CD4-positive, alpha-beta T cell treated with Interleukin-15 for 4 hours (primary cell): ENCODE results near the gene VDAC1.
"Not testable (repeated sequence)": the region's sequence is repeated elsewhere in the genome, so short reads cannot be mapped to it uniquely, and the experiment has no call there.

ENCODE experiments used
- DNase-seq: peaks from one replicate; pipeline ENCODE4 v3.0.0-alpha.2; 2020; ENCODE audit warnings: low spot score

The VDAC1 gene

GRCh38 chr5:133967698-133968203 is 37.0 kb downstream of the VDAC1 start:
- peak; percentile 2 for DNase-seq

DNA sequence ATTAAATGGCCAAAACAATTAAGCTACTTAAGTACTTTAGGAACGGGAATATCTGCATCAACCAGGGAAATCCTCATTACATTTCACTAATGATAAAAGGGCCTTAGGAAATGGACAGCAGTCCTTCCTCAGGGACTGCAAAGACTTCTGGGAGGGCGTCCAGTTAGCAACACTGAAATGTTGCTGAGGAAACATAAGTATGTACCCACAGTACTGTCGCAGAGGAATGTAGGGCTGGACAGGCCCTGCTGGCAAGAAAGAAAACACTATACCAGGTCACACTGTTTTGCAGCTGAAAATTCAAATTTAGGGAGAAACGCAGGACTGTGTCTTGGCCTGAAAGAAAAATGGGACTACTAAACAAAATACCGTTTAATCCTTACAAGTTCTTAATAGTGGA is 37.7 kb downstream of the VDAC1 start:
- DNase-seq, result no peak

- DNase-seq, result no peak
These were observed 38.7 kb downstream of the VDAC1 start for GRCh38 chr5:133966090-133966489.

DNA sequence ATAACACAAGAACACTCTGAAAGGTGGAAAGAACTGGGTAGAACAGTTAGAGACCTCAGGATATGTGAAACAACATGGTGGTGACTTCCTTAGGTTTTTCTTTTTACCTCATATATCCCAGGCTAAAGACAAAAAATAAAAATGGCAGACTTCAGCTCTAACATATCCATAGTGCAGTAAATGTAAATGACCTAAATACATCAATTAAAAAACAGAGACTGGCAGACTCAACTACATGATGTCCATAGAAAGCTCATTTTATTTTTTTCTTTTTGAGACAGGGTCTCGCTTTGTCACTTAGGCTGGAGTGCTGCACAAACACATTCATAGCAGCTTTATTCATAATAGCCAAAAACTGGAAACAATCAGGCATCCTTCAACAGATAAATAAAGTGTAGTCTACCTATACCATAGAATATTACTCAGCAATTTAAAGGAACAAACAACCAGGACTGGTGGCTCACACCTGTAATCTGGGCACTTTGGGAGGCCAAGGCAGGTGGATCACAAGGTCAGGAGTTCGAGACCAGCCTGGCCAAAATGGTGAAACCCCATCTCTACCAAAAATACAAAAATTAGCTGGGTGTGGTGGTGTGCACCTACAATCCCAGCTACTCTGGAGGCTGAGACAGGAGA is 41.2 kb downstream of the VDAC1 start:
- no peak for DNase-seq

- DNase-seq, result peak; percentile 18
These were observed 41.8 kb downstream of the VDAC1 start for GRCh38 chr5:133962801-133963476.

DNA sequence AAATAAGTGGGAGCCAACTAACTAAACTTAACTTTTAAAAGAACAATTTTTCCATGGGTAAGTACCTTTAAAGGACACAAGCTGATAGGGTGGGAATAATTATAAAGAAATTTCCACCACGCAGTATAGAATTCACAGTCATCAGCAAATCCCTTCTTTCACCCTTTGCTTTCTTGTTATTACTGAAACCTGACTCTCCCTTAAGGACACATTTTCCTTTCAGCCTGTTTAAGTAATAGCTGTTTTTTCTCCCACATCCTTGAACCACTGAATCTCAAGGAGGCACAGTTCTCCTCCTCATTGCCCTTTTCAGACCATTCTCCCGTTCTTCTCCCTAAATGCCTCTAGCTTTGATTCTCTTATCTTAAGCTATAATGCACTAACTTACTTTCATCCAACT is 42.6 kb downstream of the VDAC1 start:
- DNase-seq, result no peak

GRCh38 chr5:133959643-133960042 is 45.1 kb downstream of the VDAC1 start:
- no peak for DNase-seq

DNA sequence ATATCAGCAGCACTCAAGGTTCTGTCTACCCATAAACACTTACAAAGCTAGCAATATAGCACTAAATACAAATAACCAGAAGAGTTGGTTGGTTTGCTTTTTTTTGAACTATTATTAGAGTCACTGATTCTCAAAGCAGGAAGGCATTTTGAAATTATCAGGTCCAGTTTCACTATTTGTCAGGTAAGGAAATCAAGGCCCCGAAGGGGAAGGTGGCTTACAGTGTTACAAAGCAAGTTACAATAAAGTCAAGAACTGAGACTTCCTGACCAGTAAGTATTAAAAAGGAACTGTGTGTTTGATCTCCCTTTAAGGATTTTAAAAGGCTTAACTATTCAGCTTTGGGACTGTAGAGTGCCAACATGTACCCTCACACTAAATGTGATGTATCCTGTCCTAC is 47.2 kb downstream of the VDAC1 start:
- no peak for DNase-seq

DNA sequence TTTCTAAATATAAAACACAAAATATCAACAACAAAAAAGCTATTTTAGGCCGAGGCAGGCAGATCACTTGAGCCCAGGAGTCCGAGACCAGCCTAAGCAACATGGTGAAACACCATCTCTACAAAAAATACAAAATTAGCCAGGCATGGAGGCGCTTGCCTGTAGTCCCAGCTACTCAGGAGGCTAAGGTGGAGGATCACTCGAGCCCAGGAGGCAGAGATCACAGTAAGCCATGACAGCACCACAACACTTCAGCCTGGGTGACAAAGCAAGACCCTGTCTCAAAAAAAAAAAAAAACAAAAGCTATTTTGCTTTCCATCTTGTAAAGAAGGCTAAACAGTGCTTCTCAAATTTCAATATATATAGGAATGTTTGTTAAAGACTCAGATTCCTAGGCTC is 47.7 kb downstream of the VDAC1 start:
- DNase-seq, result no peak

GRCh38 chr5:133956196-133956595 is 48.6 kb downstream of the VDAC1 start:
- not testable (repeated sequence) for DNase-seq

GRCh38 chr5:133953568-133954145 is 51.1 kb downstream of the VDAC1 start:
- no peak for DNase-seq

DNA sequence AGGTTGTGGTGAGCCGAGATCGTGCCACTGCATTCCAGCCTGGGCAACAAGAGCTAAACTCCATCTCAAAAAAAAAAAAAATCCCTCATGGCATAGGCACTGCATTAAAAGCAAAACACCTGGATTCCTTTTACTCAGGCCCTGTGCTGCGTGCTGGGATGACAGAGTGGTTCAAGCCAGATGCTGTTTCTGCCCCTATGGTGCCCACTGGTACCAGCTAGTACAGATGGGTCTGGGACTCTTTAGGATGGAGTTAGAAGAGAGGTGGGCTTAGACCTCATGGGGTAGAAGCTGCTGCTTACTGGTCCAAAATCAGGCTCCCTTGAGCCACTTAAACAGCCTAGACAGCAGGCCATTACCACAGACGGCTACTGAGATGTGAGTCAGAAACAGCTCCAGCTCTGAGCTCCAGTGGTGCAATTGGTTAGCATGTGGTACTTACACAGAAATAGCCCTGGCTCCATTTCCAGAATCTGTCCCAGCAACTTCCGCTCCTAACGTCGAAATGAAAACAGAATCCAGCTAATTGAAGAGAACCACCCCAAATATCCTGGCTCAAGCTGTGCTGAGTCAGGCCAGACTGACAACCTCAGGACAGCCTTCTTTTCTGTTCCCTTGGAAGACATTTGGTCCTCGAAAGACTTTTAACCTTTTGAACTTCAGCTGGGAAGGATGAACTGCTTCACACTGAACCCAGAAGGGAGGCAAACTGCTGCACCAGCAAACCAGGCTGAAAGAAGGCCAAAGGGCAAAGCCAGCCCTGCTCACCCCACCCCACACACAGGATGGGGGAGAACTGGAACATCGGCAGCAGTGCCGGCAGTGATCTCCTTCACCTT is 51.8 kb downstream of the VDAC1 start:
- no peak for DNase-seq

DNA sequence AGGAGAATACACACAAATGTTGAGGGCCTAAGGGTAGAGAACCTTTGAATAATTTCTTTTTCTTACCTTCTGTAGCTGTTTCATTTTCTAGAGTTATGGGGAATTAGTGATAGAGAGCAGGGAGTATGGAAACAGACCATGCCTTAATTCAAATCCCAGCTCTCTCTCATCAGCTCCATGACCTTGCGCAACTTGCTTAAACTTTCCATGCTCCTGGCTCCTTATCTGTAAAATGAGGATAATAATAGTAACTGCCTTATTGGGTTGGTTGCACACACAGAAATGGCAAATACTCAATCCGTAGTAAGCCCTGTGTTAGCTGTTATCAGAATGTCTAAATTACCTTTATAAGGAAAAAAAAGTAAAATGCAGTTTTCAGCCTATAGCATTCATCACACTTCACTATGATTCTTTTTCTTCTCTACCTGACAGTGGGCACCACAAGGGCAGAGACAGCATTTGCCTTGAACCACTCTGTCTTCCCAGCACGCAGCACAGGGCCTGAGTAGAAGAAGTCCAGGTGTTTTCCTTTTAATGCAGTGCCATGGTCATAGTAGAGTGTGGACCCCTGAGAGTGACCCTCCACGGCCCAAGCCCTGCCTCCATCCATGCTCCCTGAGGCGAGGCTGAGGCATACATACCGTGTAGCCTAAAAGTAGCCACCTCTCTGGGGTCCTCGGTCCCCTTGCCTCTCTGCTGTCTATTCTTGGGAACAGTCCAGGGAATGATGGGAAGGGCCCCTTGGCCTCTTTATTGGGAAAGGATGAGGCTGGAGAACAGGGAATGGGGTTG is 53.8 kb downstream of the VDAC1 start:
- no peak for DNase-seq

GRCh38 chr5:133948721-133949120 is 56.1 kb downstream of the VDAC1 start:
- DNase-seq, result no peak

DNA sequence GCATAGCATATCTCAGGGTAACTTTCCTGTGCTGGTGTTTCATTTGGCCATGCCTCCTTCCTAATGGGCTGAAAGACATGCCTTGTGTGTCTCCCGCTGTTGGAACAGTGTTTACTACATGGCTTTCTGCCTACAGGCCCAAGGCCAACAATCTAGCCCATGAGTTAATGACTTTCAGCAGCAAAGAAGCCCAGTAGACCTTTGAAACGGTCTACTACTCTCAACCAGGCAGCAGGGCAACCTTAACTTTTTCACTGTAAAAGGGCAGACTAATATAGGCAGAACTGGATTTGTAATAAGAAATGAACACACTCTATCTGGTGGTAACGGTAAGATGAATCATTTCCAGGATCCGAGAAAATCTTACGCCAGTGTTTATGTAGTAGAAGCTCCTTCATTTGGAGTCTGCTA is 57.3 kb downstream of the VDAC1 start:
- no peak for DNase-seq

DNA sequence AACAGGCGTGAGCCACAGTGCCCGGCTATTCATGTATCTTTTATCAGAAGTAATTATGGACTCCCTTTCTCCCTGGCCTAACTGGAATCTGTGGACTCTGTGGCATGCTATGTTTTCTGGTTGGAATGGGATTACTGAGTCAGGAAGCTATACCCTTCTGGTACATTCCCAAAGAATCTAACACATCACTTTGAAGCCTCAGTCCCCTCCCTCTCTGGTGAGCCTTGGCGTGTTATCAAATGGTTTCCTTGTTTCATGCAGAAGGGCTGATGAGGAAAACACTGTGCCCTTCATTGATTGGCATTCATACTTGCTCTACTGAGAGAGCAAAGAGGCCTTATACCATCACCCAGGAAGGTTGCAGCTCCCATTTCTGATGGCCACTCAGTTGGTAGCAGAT is 59.2 kb downstream of the VDAC1 start:
- no peak for DNase-seq

- DNase-seq, result peak; percentile 8
These were observed 60.3 kb downstream of the VDAC1 start for GRCh38 chr5:133944263-133945185.

DNA sequence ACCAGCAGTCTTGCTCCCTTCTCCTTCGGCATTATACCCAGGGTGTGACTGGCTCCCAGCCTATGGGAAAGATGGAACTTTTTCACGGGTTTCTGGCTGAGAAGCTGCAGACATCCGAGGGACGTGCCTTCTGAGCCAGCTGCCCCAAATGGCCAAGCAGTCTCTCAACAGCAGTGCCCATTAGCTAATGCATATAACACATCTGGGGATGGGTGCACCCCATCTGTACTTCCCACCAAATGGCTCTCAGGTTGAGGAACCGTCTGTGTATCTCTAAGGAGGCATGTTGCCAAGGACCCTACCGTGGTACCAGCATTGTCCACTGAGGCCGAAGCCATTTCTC is 61.3 kb downstream of the VDAC1 start:
- DNase-seq, result no peak

DNA sequence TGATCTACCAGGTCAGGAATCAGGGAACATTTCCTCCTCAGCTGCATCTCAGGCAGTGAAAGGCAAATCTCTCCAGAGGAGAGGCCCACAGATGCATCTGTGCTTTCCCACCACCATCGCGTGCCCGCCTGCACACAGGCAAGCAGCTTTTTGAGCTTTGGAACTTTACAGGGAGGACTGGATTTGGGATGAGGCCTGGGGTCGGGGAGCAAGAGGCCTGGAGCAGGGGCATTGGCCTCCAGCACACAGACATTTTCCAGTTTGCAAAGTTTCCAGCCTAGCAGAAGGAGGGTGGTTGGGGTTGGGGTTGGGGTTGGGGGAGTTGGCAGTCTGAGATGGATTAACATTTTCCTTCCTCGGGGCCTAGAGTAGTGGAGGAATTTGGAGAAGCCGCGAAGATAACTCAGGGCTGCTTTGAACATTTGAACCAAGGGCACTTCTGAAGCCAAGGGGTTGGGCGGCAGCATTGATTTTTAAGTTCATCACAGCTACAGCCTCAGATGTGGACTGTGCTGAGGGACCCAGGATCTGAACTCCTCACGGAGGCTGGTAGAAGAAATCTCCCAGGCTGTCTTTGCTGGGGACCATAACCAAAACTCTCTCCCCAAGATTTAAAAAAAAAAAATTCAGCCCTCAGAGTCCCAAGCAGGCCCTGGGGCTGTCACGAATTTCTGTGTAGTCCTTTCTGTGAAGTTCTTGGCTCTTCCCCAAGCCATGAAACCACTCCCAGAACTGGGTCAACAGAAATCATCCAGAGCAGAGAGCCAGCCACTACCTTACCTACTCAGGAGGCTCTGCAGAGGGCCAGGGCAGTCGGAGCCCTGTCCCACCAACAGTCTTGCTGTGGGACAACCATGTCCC is 61.9 kb downstream of the VDAC1 start:
- DNase-seq, result no peak
